DOHH2 (cell line): ENCODE results near the gene BCAS1.

ENCODE experiments used
- H3F3A ChIP-seq: fragments of 200-600 bp; sonication (generic), shearing (Covaris generic); 2 replicates; pipeline ENCODE4 v1.6.0; 2016; ENCODE audit warnings: antibody characterized with exemption, mild to moderate bottlenecking; ENCODE audit not compliant: control insufficient read depth, insufficient read depth
- H3K27ac ChIP-seq: fragments of 200-600 bp; sonication (generic); 2 replicates; pipeline ENCODE4 v1.5.1; 2014; ENCODE audit warnings: low read depth, mild to moderate bottlenecking, low read length, moderate library complexity
- H3K27me3 ChIP-seq: fragments of 200-600 bp; sonication (generic); 2 replicates; pipeline ENCODE4 v1.6.1; 2014; ENCODE audit warnings: mild to moderate bottlenecking, low read length, mixed read lengths; ENCODE audit not compliant: control insufficient read depth
- H3K36me3 ChIP-seq: fragments of 200-600 bp; sonication (generic); 2 replicates; pipeline ENCODE4 v1.6.1; 2014; ENCODE audit warnings: mild to moderate bottlenecking, low read length, moderate library complexity, mixed read lengths; ENCODE audit not compliant: control insufficient read depth
- H3K4me1 ChIP-seq: fragments of 200-600 bp; sonication (generic); 2 replicates; pipeline ENCODE4 v1.6.1; 2014; ENCODE audit warnings: mild to moderate bottlenecking, low read length, mixed read lengths; ENCODE audit not compliant: control insufficient read depth
- H3K4me2 ChIP-seq: fragments of 200-600 bp; sonication (generic); 2 replicates; pipeline ENCODE4 v1.6.0; 2014; ENCODE audit warnings: mild to moderate bottlenecking, low read length, moderate library complexity
- H3K4me3 ChIP-seq: fragments of 200-600 bp; sonication (generic); 2 replicates; pipeline ENCODE4 v1.5.1; 2014; ENCODE audit warnings: mild to moderate bottlenecking, low read length, mixed read lengths
- H3K79me2 ChIP-seq: fragments of 200-600 bp; sonication (generic); 2 replicates; pipeline ENCODE4 v1.6.1; 2014; ENCODE audit warnings: mild to moderate bottlenecking, low read length, mixed read lengths; ENCODE audit not compliant: control insufficient read depth
- H3K9me2 ChIP-seq: fragments of 200-600 bp; sonication (generic); replicated peaks from 2 replicates; pipeline ENCODE4 v1.6.1; 2014; ENCODE audit warnings: mild to moderate bottlenecking, low read length, mixed read lengths; ENCODE audit not compliant: control insufficient read depth
- H3K9me3 ChIP-seq: fragments of 200-600 bp; sonication (generic); 2 replicates; pipeline ENCODE4 v1.6.1; 2014; ENCODE audit warnings: antibody characterized with exemption, low read length, mixed read lengths; ENCODE audit not compliant: control insufficient read depth, insufficient read depth
- H4K20me1 ChIP-seq: fragments of 200-600 bp; sonication (generic); 2 replicates; pipeline ENCODE4 v1.6.0; 2014; ENCODE audit warnings: low read depth, mild to moderate bottlenecking, antibody characterized with exemption, low read length, moderate library complexity; ENCODE audit not compliant: control insufficient read depth, insufficient read depth
- EZH2phosphoT487 ChIP-seq: fragments of 200-600 bp; sonication (generic); IDR thresholded peaks from 2 replicates; pipeline ENCODE4 v1.6.1; 2017; ENCODE audit warnings: borderline replicate concordance, mild to moderate bottlenecking, antibody characterized with exemption, low read length, moderate library complexity, mixed read lengths
- TF ChIP-seq, protein P1 (sequence below): fragments of 200-600 bp; sonication (generic); IDR thresholded peaks from one replicate; pipeline ENCODE4 v1.5.1; 2014; ENCODE audit warnings: antibody characterized with exemption, mild to moderate bottlenecking, low read depth, low read length; ENCODE audit not compliant: poor library complexity, severe bottlenecking

Gene BCAS1

DNA sequence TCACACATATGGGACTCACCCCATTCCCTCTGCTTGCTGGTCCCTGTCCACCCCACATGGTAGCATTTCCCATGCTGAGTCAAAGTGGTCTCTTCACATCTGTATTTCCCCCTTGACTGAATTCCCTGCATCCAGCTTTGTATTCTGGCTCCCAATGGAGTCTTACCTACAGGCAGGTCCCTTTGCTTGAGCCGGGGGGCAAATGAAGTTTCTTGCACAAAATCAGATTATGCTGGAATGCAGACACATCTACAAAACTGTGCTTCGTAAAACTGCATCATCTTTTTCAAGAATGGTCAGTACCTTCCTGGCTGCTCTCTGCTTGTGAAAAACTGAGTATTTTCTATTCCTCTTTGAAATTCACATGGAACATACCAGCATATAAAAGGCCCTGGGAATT is 32.1 kb upstream of the BCAS1 start:
- H4K20me1 ChIP-seq = no peaks in the 10 kb centered on the region
- H3K4me3 ChIP-seq = no peak overlapping the region
- TF ChIP-seq, protein P1, sequence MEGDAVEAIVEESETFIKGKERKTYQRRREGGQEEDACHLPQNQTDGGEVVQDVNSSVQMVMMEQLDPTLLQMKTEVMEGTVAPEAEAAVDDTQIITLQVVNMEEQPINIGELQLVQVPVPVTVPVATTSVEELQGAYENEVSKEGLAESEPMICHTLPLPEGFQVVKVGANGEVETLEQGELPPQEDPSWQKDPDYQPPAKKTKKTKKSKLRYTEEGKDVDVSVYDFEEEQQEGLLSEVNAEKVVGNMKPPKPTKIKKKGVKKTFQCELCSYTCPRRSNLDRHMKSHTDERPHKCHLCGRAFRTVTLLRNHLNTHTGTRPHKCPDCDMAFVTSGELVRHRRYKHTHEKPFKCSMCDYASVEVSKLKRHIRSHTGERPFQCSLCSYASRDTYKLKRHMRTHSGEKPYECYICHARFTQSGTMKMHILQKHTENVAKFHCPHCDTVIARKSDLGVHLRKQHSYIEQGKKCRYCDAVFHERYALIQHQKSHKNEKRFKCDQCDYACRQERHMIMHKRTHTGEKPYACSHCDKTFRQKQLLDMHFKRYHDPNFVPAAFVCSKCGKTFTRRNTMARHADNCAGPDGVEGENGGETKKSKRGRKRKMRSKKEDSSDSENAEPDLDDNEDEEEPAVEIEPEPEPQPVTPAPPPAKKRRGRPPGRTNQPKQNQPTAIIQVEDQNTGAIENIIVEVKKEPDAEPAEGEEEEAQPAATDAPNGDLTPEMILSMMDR = no peak
- no peak for TF ChIP-seq EZH2phosphoT487
- H3K4me1 ChIP-seq = no peaks in the 10 kb centered on the region
- H3F3A ChIP-seq = no peaks in the 10 kb centered on the region
- H3K4me2 ChIP-seq = no peak overlapping the region
- no peaks in the 10 kb centered on the region for H3K36me3 ChIP-seq
- no peaks in the 10 kb centered on the region for H3K9me3 ChIP-seq
- no peak overlapping the region for H3K27ac ChIP-seq
- H3K79me2 ChIP-seq = no peaks in the 10 kb centered on the region
- peaks cover 17% of the 10 kb centered on the region for H3K27me3 ChIP-seq
- H3K9me2 ChIP-seq = no peaks in the 10 kb centered on the region

DNA sequence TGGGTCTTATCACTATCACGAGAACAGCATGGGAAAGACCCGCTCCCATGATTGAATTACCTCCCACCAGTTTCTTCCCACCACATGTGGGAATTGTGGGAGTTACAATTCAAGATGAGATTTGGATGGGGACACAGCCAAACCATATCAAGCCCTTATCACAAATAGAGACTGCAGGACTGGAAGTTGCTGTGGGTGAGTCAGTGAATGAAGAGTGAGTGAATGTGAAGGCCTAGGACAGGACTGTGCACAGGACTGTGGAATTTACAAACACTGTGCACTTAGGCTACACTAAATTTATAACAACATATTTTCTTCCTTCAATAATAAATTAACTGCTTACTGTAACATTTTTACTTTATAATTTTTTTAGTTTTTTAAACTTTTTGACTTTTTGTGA is 30.2 kb upstream of the BCAS1 start:
- Histone ChIP-seq H3K9me3 (no peaks in the 10 kb centered on the region), H3K79me2 (no peaks in the 10 kb centered on the region), H3F3A (no peaks in the 10 kb centered on the region), H3K4me2 (no peak overlapping the region), H3K36me3 (no peaks in the 10 kb centered on the region), H3K4me1 (no peaks in the 10 kb centered on the region), H4K20me1 (no peaks in the 10 kb centered on the region), H3K9me2 (no peaks in the 10 kb centered on the region), H3K27ac (no peak overlapping the region), H3K4me3 (no peak overlapping the region), H3K27me3 (peaks cover 12% of the 10 kb centered on the region)
- TF ChIP-seq, protein P1 = no peak
- TF ChIP-seq EZH2phosphoT487 = no peak

DNA sequence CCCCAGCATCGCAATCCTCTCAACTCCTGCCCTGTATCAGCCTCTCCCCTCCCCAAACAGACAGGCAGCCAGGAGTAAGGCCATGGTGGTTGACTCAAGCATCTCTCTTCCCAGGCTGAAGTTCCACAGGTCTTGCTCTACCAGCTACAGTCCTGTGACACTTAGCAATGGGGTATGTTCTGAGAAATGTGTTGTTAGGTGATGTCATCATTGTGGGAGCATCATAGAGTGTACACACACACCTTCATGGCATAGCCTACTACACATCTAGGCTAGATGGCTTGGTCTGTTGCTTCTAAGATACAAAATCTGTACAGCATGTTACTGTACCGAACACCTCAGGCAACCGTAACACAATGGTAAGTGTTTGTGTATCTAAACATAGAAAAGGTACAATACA is 29.5 kb upstream of the BCAS1 start:
- Histone ChIP-seq H3K4me1 (no peaks in the 10 kb centered on the region), H3F3A (no peaks in the 10 kb centered on the region), H3K27ac (no peak overlapping the region), H3K4me2 (no peak overlapping the region), H3K9me2 (no peaks in the 10 kb centered on the region), H4K20me1 (no peaks in the 10 kb centered on the region), H3K27me3 (peaks cover 7% of the 10 kb centered on the region; the same call in 1 of the 2 replicates), H3K36me3 (no peaks in the 10 kb centered on the region), H3K4me3 (no peak overlapping the region), H3K9me3 (no peaks in the 10 kb centered on the region), H3K79me2 (no peaks in the 10 kb centered on the region)
- no peak for TF ChIP-seq EZH2phosphoT487
- TF ChIP-seq, protein P1 = no peak

DNA sequence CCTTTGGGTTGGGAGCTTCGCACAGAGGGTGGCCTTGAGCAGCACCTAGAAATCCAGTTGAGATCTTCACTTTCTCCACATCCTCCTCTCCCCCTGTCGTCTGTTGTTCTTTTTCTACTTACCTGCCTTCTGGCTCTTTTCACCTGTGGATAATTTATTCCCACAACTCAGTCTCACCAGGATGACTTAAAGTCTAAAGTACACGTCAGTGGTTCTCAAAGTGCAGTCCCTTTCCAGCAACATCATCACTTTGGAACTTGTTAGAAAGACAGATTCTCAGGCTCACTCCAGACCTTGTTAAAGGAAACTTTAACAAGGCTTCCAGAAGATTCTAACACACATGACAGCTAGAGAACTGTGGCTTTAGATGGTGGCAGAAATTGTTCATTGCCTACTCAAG is 27.7 kb upstream of the BCAS1 start:
- H3K27me3 ChIP-seq = 0 out of 2 replicates have a peak, but pooled peaks cover 4% of the 10 kb centered on the region
- no peaks in the 10 kb centered on the region for H3F3A ChIP-seq
- no peaks in the 10 kb centered on the region for H3K79me2 ChIP-seq
- no peak overlapping the region for H3K27ac ChIP-seq
- no peak for TF ChIP-seq EZH2phosphoT487
- TF ChIP-seq, protein P1 = no peak
- no peaks in the 10 kb centered on the region for H3K9me2 ChIP-seq
- H3K4me2 ChIP-seq = no peak overlapping the region
- no peaks in the 10 kb centered on the region for H3K4me1 ChIP-seq
- no peak overlapping the region for H3K4me3 ChIP-seq
- no peaks in the 10 kb centered on the region for H3K9me3 ChIP-seq
- no peaks in the 10 kb centered on the region for H4K20me1 ChIP-seq
- H3K36me3 ChIP-seq = no peaks in the 10 kb centered on the region
